ENCODE measurements around the gene MGMT.

DNA sequence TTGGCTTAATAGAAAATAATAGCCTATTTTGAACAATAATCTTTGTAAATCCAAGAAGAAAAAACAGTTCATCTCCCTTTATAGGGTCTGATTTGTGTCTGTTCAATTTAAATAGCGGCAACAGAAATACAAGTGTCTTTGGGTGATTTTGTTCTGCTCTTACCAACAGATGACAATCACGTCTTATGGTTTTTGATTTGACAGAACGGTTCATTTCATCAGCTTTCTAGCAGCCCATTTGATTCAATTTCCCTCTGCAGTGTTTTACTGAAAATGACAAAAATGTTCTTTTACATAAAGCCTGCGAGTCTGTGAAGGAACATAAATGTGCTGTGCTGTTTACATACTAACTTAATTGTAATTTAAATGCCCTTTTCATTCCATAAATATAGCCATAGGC is 180.5 kb downstream of the MGMT start:
- TF ChIP-seq GABPA (IDR thresholded peaks at IDR 0.05 in 1 of 2, conservative IDR thresholded peaks at IDR 0.05 in 1 of 2) (no peak), RAD21 (IDR thresholded peaks at IDR 0.05) (no peak)
- TF ChIP-seq, protein P1, sequence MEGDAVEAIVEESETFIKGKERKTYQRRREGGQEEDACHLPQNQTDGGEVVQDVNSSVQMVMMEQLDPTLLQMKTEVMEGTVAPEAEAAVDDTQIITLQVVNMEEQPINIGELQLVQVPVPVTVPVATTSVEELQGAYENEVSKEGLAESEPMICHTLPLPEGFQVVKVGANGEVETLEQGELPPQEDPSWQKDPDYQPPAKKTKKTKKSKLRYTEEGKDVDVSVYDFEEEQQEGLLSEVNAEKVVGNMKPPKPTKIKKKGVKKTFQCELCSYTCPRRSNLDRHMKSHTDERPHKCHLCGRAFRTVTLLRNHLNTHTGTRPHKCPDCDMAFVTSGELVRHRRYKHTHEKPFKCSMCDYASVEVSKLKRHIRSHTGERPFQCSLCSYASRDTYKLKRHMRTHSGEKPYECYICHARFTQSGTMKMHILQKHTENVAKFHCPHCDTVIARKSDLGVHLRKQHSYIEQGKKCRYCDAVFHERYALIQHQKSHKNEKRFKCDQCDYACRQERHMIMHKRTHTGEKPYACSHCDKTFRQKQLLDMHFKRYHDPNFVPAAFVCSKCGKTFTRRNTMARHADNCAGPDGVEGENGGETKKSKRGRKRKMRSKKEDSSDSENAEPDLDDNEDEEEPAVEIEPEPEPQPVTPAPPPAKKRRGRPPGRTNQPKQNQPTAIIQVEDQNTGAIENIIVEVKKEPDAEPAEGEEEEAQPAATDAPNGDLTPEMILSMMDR (IDR thresholded peaks at IDR 0.05; ENCODE audit: low read depth, low read length, missing input control) = no peak
- TF ChIP-seq, protein P2, sequence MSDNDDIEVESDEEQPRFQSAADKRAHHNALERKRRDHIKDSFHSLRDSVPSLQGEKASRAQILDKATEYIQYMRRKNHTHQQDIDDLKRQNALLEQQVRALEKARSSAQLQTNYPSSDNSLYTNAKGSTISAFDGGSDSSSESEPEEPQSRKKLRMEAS (IDR thresholded peaks at IDR 0.05) = no peak

Data from liver (tissue), 3 donors.